HG02571 (cell line): ENCODE data around the gene GDF15.
"Not testable (repeated sequence)": the region's sequence is repeated elsewhere in the genome, so short reads cannot be mapped to it uniquely, and the experiment has no call there.

ENCODE experiments used
- ATAC-seq: cut with Tn5 transposase; IDR thresholded peaks from one replicate; pipeline ENCODE4 v1.9.1; 2021; ENCODE audit warnings: mild to moderate bottlenecking, moderate library complexity; ENCODE audit not compliant: unreplicated experiment

The GDF15 gene

DNA sequence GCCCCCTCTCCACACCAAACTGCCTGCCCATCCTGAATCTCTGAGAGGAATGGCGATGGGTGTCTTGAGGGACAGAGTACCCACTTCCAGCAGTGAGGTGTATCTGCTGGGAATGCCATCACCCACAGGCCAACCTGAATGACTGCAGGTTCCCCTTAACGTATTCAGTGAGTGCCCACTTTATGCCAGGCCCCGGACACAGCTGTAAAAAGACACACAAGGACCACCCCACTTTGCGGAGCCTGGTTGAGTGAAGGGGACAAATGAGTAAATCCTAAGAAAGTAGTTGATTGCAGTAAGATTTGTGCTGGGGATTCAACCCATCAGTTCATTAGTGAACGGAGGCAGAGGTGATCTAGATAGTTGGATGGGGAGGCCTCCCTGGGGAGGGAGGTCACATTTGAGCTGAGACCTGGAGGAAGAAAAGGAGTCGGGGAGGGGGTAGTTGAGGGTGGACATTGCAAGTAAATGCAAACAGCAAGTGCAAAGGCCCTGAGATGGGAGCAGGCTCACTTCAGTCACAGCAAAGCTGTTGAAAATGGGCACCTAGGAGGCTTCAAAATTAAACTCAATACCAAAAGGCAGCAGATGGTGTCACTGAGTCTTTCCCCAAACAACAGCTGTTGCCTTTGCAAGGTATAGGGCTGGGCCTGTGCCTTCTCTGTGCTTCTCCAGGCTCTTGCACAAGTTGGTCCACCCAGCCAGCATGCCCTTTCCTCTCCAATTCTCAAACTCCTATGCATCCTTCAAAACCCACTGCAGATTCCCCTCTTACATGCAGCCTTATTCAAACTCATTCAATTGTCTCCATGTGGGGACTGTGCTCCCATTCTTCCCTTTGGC is 4.3 kb downstream of the GDF15 start:
- no peak for ATAC-seq

GRCh38 chr19:18391509-18392075 is 5.6 kb downstream of the GDF15 start:
- no peak for ATAC-seq

- ATAC-seq: no peak
Observed at GRCh38 chr19:18392417-18392816, 6.5 kb downstream of the GDF15 start.

GRCh38 chr19:18392926-18393325 is 7.0 kb downstream of the GDF15 start:
- no peak for ATAC-seq

DNA sequence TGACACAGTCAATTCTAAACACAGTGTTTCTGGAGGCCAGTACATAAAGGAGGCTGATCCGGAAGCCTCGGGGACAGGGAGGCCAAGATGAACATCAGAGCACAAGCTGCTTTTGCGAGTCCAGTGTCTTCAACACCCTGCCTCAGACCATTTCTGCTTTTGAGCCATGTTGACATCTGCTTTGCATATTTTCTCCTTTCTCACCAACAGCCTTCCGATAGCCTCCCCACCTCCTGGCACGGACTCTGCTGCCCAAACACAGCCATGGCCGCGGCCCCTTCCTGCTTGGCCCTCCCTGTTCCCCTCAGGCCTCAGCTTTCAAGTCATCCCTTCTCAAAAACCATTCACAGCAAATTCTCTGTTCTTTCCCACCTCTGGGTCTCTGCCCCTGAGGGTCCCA is 7.9 kb downstream of the GDF15 start:
- no peak for ATAC-seq

DNA sequence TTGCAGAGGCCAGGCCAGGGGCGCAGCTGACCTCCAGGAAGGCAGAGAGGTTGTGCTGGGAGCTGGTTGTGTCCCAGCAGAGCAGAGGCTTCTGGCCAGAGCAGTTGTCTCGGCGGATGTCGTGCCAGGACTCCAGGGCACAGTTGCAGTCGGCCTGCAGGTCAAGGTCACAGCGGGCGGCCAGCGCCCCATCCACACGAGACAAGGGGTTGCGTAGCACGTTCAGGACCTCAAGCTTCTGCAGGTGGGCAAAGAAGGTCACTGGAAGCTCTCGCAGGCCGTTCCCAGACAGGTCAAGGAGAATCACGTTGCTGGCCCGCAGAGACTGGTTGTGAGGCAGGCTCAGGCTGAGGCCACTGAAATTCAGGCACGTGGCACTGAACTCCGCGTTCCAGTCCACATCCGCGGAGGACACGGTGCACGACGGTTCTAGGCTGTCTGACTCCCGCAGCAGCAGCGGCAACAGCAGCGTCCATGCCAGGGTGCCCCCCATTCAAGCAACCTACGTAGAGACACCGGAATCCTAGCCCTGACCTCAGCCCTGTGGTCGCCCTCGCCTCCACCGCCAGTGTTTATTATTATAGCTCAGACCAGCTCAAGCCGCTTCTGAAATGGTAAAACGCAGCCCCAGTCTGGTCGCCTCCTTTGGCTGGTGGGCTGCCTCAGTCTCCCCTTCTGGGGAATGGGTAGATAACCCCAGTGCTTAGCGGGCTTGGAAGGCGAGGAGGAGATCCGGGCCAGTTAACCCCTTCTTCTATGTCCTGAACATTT is 10.7 kb downstream of the GDF15 start:
- no peak for ATAC-seq

DNA sequence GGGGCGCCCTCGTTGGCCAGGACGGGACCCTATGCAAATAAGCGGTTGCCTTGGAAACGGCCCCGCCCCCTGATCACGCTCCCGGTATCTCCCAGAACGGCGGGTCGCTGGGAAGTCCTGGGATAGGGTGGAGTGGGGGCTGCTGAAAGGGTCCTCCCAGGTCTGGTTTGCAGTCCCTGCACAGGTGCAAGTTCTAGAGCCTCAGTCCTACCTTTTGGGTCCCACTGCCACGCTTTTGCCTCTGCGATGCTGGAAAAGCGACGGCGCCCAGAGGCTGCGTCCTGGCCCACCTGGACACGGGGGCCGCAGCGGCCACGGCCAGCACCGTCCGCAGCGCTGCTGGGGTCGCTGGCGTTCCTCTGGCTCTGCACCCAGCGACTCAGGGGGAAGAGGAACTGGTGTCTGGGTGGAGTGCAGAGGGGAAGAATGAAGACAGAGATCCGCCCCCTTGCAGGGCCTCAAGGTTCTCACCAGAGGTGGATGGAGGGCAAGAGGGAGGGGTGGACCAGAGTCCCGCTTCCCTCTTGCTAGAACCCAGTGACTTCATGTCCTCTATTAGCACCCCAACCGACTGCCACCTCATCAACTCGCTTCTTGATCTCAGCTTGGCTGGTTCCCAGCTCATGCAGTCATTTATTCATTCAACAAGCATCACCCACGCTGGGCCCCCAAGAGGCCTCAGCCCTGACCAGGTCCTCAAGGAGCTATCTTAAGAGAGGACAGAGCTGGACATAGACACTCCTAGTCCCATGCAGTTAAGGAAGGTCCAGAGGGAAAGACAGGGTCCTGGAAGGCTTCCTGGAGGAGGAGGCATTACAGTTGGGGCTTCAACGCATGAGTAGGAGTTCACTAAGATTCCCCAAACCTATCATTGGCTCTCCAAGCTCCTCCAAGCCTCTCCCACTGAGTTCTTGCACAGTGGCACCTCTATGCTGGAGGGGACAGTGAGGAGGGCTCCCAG is 11.6 kb downstream of the GDF15 start, which contains the start of gene LRRC25:
LRRC25 (minus strand) TSS at position 381 of the 961 bp plus-strand sequence. CDS start 659 bp downstream, outside the sequence.
- no peak for ATAC-seq

DNA sequence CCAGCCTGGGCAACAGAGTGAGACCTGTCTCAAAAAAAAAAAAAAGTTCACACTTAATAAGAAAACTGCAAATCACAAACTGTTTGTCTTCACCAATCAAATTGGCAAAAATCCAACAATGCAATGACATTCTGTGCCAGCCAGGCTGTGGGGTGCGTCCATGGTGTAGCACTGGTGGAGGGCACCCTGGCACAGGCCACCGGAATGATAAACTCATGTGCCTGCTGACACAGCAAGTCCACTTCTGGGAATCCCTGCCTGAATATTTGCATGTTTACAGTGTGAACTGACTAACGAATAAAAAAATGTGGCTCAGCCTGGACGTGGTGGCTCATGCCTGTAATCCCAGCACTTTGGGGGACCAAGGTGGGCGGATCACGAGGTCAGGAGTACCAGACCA is 13.1 kb downstream of the GDF15 start:
- no peak for ATAC-seq

- ATAC-seq: no peak
Observed at GRCh38 chr19:18401580-18402112, 15.7 kb downstream of the GDF15 start.

- ATAC-seq: not testable (repeated sequence)
Observed at GRCh38 chr19:18402455-18403248, 16.7 kb downstream of the GDF15 start.

- ATAC-seq: not testable (repeated sequence)
Observed at GRCh38 chr19:18405754-18406153, 19.8 kb downstream of the GDF15 start.

DNA sequence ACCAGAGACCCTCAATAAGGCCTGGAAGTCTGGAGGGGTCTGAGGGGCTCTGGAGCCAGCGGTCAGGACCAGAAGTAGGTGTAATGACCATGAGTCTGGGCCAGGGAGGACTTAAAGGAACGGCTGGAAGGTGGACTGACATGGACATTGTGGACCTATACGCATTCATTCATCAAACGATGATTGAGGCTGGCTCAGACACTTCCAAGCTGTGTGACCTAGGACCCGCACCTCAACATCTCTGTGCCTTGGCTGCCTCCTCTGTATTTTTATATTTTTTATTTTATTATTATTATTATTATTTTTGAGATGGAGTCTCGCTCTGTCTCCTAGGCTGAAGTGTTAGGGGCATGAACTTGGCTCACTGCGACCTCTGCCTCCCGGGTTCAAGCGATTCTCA is 20.8 kb downstream of the GDF15 start:
- ATAC-seq: no peak

DNA sequence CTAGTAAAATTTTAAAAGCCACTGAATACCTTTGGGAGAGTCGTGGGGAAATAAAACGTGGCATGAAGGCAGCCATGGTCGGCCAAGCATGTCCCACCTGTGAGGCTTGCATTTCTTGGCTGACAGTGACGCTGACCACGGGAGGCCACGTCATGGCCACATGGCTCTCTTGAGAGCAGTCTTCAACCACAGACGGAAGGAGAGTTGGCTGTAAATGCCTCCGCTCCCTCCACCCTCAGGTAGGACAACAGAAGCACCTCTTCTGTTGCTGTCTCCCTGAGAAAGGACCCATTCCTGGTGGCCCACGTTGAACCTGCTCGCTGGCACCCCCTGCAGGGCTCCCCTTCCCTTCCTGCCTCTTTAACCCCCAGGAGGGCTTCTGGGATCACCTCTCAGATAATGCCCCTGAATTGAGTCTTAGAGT is 22.1 kb downstream of the GDF15 start:
- no peak for ATAC-seq

GRCh38 chr19:18412610-18413239 is 26.8 kb downstream of the GDF15 start:
- ATAC-seq: no peak

DNA sequence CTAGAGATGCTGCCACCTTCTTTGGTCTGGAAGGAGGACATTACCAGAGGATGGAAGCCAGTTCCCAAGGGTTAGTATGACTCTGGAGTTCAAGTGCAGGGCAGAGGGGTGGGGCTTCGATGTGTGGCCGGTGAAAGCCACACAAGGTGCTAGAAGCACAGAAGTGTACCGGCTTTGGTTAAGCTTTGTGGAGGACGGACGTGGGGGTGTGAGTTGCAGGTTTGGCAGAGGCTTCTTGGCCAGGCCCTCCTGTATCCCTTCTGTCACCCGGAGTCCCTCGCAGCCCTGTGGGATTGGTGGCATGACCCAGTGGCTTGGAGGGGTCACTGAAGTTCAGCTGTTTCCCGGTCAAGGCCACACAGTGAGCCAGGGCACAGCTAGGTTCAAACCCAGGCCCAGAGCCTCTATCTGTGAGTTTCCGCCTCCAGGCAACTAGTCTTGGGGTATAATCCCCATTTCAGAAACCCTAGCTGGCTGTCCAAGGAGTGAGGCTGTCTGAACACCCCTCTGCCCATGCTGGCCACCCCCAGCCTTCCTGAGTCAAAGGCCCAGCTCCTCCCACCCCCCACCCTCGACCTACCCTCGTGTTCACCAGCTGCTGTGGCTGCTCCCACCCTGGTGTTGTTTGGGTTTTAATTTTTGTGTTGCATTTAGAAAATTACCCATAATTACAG is 28.7 kb downstream of the GDF15 start:
- no peak for ATAC-seq

GRCh38 chr19:18415178-18415867 is 29.4 kb downstream of the GDF15 start:
- ATAC-seq: no peak

DNA sequence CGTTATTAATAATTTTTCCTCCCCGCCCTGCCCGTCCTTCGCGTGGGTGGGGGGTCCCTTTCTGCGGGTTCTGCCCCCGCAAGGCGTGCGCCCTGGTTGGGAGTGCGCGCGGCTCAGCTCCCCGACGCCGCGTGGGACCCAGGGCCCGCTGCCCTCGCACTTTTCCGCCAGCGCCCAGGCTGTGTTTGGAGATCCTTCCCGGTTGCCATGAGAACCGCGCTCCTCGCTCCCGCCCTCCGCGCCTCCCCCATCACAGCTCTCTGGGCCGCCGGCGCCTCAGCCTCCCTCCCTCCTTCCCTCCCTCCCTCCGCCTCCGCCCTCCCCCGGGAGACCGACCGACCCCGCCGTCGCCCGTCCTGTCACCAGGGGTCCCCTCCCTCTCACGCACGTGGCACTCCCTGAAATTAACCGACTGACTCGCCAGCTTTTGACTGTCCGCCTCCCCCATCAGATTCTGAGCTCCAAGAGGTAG is 30.9 kb downstream of the GDF15 start:
- no peak for ATAC-seq
